ENCODE measurements around the gene AKNA.

Gene AKNA

GRCh38 chr9:114394523-114395333 is 6.9 kb upstream of the AKNA start:
- H3K27me3 ChIP-seq (replicated peaks; ENCODE audit: insufficient read depth, low read length), result no peaks in the 10 kb centered on the region
- H3K27ac ChIP-seq (ENCODE audit: low read length), result no peak overlapping the region
- H3K79me2 ChIP-seq (ENCODE audit: low read length), result peaks cover 74% of the 10 kb centered on the region
- no peak for TF ChIP-seq EZH2phosphoT487 (IDR thresholded peaks at IDR 0.05; ENCODE audit: low read length)
- TF ChIP-seq CTCF (IDR thresholded peaks at IDR 0.05; ENCODE audit: low read length), result no peak
- no peak for TF ChIP-seq EZH2 (optimal IDR thresholded peaks at IDR 0.05; ENCODE audit: low read depth, low read length)
- H2AFZ ChIP-seq (ENCODE audit: low read length), result no peak overlapping the region
- H3K9ac ChIP-seq (ENCODE audit: low read length), result no peak overlapping the region
- H3K4me1 ChIP-seq (ENCODE audit: low read length), result peaks cover 10% of the 10 kb centered on the region
- H3K9me3 ChIP-seq (replicated peaks; ENCODE audit: insufficient read depth, low read length), result no peaks in the 10 kb centered on the region
- DNase-seq, result no peak
- H3K9me2 ChIP-seq (replicated peaks; ENCODE audit: insufficient read depth, low read length), result no peaks in the 10 kb centered on the region
- no peak overlapping the region for H3K4me3 ChIP-seq (ENCODE audit: low read length)
- peaks cover 3% of the 10 kb centered on the region; the same call in 1 of the 2 replicates for H3F3A ChIP-seq (ENCODE audit: insufficient read depth, low read length)
- H3K36me3 ChIP-seq (replicated peaks; ENCODE audit: insufficient read depth, low read length), result no peaks in the 10 kb centered on the region
- no peaks in the 10 kb centered on the region for H4K20me1 ChIP-seq (ENCODE audit: insufficient read depth, low read length)
- no peak overlapping the region for H3K4me2 ChIP-seq (ENCODE audit: low read depth, low read length)

GRCh38 chr9:114392749-114393112 is 4.9 kb upstream of the AKNA start:
- peaks cover 28% of the 10 kb centered on the region for H3K4me1 ChIP-seq (ENCODE audit: low read length)
- no peaks in the 10 kb centered on the region for H3K9me2 ChIP-seq (replicated peaks; ENCODE audit: insufficient read depth, low read length)
- H3K36me3 ChIP-seq (replicated peaks; ENCODE audit: insufficient read depth, low read length), result no peaks in the 10 kb centered on the region
- no peaks in the 10 kb centered on the region for H4K20me1 ChIP-seq (ENCODE audit: insufficient read depth, low read length)
- no peak overlapping the region for H3K9ac ChIP-seq (ENCODE audit: low read length)
- H2AFZ ChIP-seq (ENCODE audit: low read length), result no peak overlapping the region
- no peaks in the 10 kb centered on the region for H3K9me3 ChIP-seq (replicated peaks; ENCODE audit: insufficient read depth, low read length)
- TF ChIP-seq EZH2 (optimal IDR thresholded peaks at IDR 0.05; ENCODE audit: low read depth, low read length) (no peak), CTCF (IDR thresholded peaks at IDR 0.05; ENCODE audit: low read length) (no peak), EZH2phosphoT487 (IDR thresholded peaks at IDR 0.05; ENCODE audit: low read length) (no peak)
- no peak for DNase-seq
- H3K27me3 ChIP-seq (replicated peaks; ENCODE audit: insufficient read depth, low read length), result no peaks in the 10 kb centered on the region
- no peak overlapping the region for H3K4me3 ChIP-seq (ENCODE audit: low read length)
- H3K79me2 ChIP-seq (ENCODE audit: low read length), result peaks cover 94% of the 10 kb centered on the region
- no peak overlapping the region for H3K27ac ChIP-seq (ENCODE audit: low read length)
- H3K4me2 ChIP-seq (ENCODE audit: low read depth, low read length), result no peak overlapping the region
- H3F3A ChIP-seq (ENCODE audit: insufficient read depth, low read length), result peaks cover 9% of the 10 kb centered on the region

GRCh38 chr9:114390952-114391351 is 3.2 kb upstream of the AKNA start:
- Histone ChIP-seq H3K9me2 (replicated peaks; ENCODE audit: insufficient read depth, low read length) (no peaks in the 10 kb centered on the region), H3K36me3 (replicated peaks; ENCODE audit: insufficient read depth, low read length) (no peaks in the 10 kb centered on the region), H4K20me1 (ENCODE audit: insufficient read depth, low read length) (no peaks in the 10 kb centered on the region), H3K9ac (ENCODE audit: low read length) (no peak overlapping the region), H3K27me3 (replicated peaks; ENCODE audit: insufficient read depth, low read length) (no peaks in the 10 kb centered on the region), H2AFZ (ENCODE audit: low read length) (no peak overlapping the region), H3K4me1 (ENCODE audit: low read length) (peaks cover 21% of the 10 kb centered on the region), H3F3A (ENCODE audit: insufficient read depth, low read length) (peaks cover 27% of the 10 kb centered on the region), H3K27ac (ENCODE audit: low read length) (no peak overlapping the region), H3K9me3 (replicated peaks; ENCODE audit: insufficient read depth, low read length) (no peaks in the 10 kb centered on the region), H3K4me3 (ENCODE audit: low read length) (no peak overlapping the region), H3K79me2 (ENCODE audit: low read length) (peaks cover 94% of the 10 kb centered on the region), H3K4me2 (ENCODE audit: low read depth, low read length) (no peak overlapping the region)
- DNase-seq, result no peak
- no peak for TF ChIP-seq CTCF (IDR thresholded peaks at IDR 0.05; ENCODE audit: low read length)
- no peak for TF ChIP-seq EZH2 (optimal IDR thresholded peaks at IDR 0.05; ENCODE audit: low read depth, low read length)
- no peak for TF ChIP-seq EZH2phosphoT487 (IDR thresholded peaks at IDR 0.05; ENCODE audit: low read length)
